Spleen (tissue), 7 donors: ENCODE data around the gene POLG.

Source experiments
- POLR2A ChIP-seq, 3 donors: fragments of 450-650 bp; IDR thresholded peaks; one replicate each; pipeline ENCODE4 v1.5.1; 2017; ENCODE audit warnings: antibody characterized with exemption in 3 of 3, mild to moderate bottlenecking in 1 of 3
- POLR2AphosphoS5 ChIP-seq, 3 donors: sonication (generic); formaldehyde crosslinking; IDR thresholded peaks; one replicate each; pipeline ENCODE4 v1.5.1; 2017; ENCODE audit warnings: antibody characterized with exemption in 3 of 3
- TF ChIP-seq, protein P1 (sequence below), 11 experiments: fragments of 200-600 bp in 7 of 11; fragments of 450-650 bp in 4 of 11; sonication (generic) in 4 of 11; IDR thresholded peaks in 8 of 11; conservative IDR thresholded peaks in 3 of 11; 1 replicate in 7 of 11; 2 replicates in 4 of 11; pipeline versions ENCODE4 v1.4.0 to v1.8.0; 2016 to 2021; ENCODE audit warnings: antibody characterized with exemption in 11 of 11, inconsistent platforms in 4 of 11, mild to moderate bottlenecking in 1 of 11
- donor health status: DM: no; HTN: no; CAD: no; lungs with moderate emphysema.
- donor health status: DM: no; HTN: no; CAD: no.
- donor health status: DM: no; HTN: no; CAD: no.

DNA sequence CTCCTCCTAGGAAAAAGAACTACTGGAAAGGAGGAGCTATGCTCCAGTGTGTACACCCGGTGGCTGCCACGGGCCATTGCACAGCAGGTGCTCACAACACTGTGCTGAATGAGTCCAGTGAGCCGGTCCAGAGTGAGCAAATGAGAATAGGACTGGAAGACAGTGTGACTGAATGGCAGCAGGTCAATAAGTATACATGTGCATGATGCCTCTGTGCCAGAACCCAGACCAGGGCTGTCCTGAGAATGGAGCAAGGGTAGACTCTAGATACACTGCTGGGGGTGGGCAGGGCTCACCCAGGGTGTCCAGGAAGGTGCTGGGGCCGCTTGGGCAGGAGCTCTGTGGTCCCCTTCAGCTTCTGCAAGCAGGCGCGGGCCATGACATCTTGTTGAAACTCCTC lies 8.3 kb downstream of the POLG start:
- TF ChIP-seq, protein P1, sequence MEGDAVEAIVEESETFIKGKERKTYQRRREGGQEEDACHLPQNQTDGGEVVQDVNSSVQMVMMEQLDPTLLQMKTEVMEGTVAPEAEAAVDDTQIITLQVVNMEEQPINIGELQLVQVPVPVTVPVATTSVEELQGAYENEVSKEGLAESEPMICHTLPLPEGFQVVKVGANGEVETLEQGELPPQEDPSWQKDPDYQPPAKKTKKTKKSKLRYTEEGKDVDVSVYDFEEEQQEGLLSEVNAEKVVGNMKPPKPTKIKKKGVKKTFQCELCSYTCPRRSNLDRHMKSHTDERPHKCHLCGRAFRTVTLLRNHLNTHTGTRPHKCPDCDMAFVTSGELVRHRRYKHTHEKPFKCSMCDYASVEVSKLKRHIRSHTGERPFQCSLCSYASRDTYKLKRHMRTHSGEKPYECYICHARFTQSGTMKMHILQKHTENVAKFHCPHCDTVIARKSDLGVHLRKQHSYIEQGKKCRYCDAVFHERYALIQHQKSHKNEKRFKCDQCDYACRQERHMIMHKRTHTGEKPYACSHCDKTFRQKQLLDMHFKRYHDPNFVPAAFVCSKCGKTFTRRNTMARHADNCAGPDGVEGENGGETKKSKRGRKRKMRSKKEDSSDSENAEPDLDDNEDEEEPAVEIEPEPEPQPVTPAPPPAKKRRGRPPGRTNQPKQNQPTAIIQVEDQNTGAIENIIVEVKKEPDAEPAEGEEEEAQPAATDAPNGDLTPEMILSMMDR (IDR thresholded peaks at IDR 0.05 in 8 of 11, conservative IDR thresholded peaks at IDR 0.05 in 3 of 11) = no peak
- TF ChIP-seq POLR2A (IDR thresholded peaks at IDR 0.05) (no peak), POLR2AphosphoS5 (IDR thresholded peaks at IDR 0.05) (no peak)
